ENCODE results near the gene PDGFRB. TPM values are rescaled to one million over a fixed set of nuclear protein-coding genes. Genes with fewer than 3 reads are reported as not detected.
A peak's percentile ranks its signal among the peaks of the same experiment; 100 is the strongest.

The PDGFRB gene
- total and polyA plus RNA-seq, 4 donors, result 5.2 to 13.1 (median 8.3) TPM

- Histone ChIP-seq H3K9me3 (ENCODE audit: control insufficient read depth in 4 of 4, low read length in 3 of 4) (no peaks in the 10 kb centered on the region), H3K4me1 (ENCODE audit: control insufficient read depth in 4 of 4, insufficient read depth in 4 of 4, low read length in 3 of 4) (peaks cover 8 to 32% (median 17%) of the 10 kb centered on the region in 4 donors), H3K27ac (ENCODE audit: low read depth in 1 of 2, low read length in 2 of 2) (peak overlapping the region in 1 of 2 donors; percentile 38), H3K9ac (ENCODE audit: low read depth in 1 of 2, low read length in 2 of 2) (no peak overlapping the region), H3K36me3 (ENCODE audit: control insufficient read depth in 4 of 4, insufficient read depth in 3 of 4, low read depth in 1 of 4, low read length in 3 of 4) (no peaks in the 10 kb centered on the region), H3K4me3 (ENCODE audit: low read depth in 1 of 3, low read length in 3 of 3) (no peak overlapping the region), H3K27me3 (ENCODE audit: control insufficient read depth in 4 of 4, insufficient read depth in 4 of 4, low read length in 3 of 4) (peaks cover 0 to 5% (median 0%) of the 10 kb centered on the region in 4 donors)
- no peak for TF ChIP-seq JUND (IDR thresholded peaks at IDR 0.05)
- peak; percentile 44 for TF ChIP-seq FOXA2 (IDR thresholded peaks at IDR 0.05)
- TF ChIP-seq YY1 (IDR thresholded peaks at IDR 0.05), result peak; percentile 85
- TF ChIP-seq HNF4A (conservative IDR thresholded peaks at IDR 0.05), result peak; percentile 93 to 95
- peak; percentile 85 for TF ChIP-seq HNF4G (IDR thresholded peaks at IDR 0.05)
- TF ChIP-seq SP1 (IDR thresholded peaks at IDR 0.05), result peak; percentile 96
- TF ChIP-seq TAF1 (conservative IDR thresholded peaks at IDR 0.05), result no peak
- TF ChIP-seq REST (IDR thresholded peaks at IDR 0.05), result peak; percentile 57
- no peak for TF ChIP-seq ZBTB33 (IDR thresholded peaks at IDR 0.05)
- TF ChIP-seq MAX (IDR thresholded peaks at IDR 0.05), result peak; percentile 65
- peak; percentile 56 for TF ChIP-seq FOXA1 (IDR thresholded peaks at IDR 0.05)
- TF ChIP-seq GABPA (IDR thresholded peaks at IDR 0.05 in 1 of 2, conservative IDR thresholded peaks at IDR 0.05 in 1 of 2), result no peak
- TF ChIP-seq RAD21 (IDR thresholded peaks at IDR 0.05), result peak in 1 of 2 donors; percentile 29
- peak; percentile 61 to 76 for TF ChIP-seq RXRA (IDR thresholded peaks at IDR 0.05)
- no peak for TF ChIP-seq NR2F2 (IDR thresholded peaks at IDR 0.05)
- no peak for TF ChIP-seq EGR1 (IDR thresholded peaks at IDR 0.05; ENCODE audit: low read depth in 2 of 2)
- TF ChIP-seq ATF3 (IDR thresholded peaks at IDR 0.05), result no peak
- no peak for TF ChIP-seq CTCF (IDR thresholded peaks at IDR 0.05; ENCODE audit: low read depth, low read length, missing input control)
- no peak for DNase-seq (ENCODE audit: low spot score)
- 41% methylated on average over 12 of the region's 12 CpGs for WGBS
Measured at GRCh38 chr5:150184990-150185912, 29.6 kb upstream of the PDGFRB start.
